GM18505 (cell line): ENCODE data around the gene MLPH.

Source experiments
- ATAC-seq: cut with Tn5 transposase; IDR thresholded peaks from one replicate; pipeline ENCODE4 v1.9.1; 2021; ENCODE audit not compliant: unreplicated experiment
- POLR2A ChIP-seq: IDR thresholded peaks from 4 replicates; pipeline ENCODE4 v1.6.1; 2011; ENCODE audit warnings: borderline replicate concordance; ENCODE audit not compliant: insufficient read depth, insufficient read length; ENCODE audit errors: extremely low read depth

The MLPH gene

GRCh38 chr2:237490009-237490711, 3.1 kb downstream of the MLPH start:
- no peak for ATAC-seq
- no peak for TF ChIP-seq POLR2A

DNA sequence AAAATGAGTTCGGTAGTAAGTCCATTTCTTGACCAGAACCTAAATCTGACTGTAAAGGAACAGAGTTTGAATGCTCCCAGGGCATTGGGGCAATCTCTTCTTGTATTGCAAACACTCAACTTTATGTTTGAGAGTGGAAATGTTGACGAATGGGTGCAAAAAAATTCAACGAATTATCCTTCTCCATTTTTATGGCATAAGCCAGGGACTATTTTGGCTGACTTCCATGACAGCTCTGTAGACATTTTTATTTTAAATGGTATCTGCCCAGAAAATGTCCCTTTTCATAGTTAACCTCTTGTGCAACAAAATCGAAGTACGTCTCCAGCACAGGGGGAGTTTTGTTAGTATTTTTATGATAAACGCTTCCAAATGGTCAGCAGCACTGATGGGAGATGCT, 3.7 kb downstream of the MLPH start:
- no peak for ATAC-seq

DNA sequence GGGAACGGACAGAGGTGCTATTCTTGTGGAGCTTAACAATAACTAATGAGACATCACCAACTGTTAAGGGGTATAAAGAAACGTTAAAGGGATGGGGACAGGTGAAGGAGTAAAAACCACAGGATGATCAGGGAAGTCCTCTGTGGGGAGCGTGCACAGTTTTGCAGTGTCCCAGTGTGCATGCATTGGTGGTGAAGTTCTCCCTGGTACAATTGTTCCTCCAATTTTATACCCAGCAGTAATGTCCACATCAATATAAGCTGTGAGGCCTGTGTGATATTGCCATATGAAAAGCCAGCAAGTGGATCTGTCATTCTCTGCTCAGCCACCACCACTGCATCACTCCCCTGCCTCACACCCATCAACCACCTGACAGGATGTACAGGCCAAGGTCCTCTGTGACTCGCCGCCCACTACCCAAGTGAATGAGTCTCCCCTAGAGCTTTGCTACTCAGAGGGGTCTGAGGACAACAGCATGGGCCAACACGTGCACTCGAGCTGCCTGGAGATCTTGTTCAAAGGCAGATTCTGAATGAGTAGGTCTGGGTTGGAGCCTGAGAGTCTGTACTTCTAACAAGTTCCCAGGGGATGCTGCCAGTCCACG, 4.6 kb downstream of the MLPH start:
- no peak for ATAC-seq
- TF ChIP-seq POLR2A = no peak

More for the DNA sequence above, 3.7 kb downstream of the MLPH start:
- no peak for TF ChIP-seq POLR2A

GRCh38 chr2:237492137-237492890, 5.3 kb downstream of the MLPH start:
- TF ChIP-seq POLR2A = no peak
- ATAC-seq = no peak

- no peak for ATAC-seq
- no peak for TF ChIP-seq POLR2A
These were observed 7.0 kb downstream of the MLPH start for GRCh38 chr2:237494066-237494465.

GRCh38 chr2:237495521-237496117, 8.6 kb downstream of the MLPH start:
- ATAC-seq = no peak
- TF ChIP-seq POLR2A = no peak

- TF ChIP-seq POLR2A = no peak
- ATAC-seq = no peak
These were observed 9.4 kb downstream of the MLPH start for GRCh38 chr2:237496428-237496827.

DNA sequence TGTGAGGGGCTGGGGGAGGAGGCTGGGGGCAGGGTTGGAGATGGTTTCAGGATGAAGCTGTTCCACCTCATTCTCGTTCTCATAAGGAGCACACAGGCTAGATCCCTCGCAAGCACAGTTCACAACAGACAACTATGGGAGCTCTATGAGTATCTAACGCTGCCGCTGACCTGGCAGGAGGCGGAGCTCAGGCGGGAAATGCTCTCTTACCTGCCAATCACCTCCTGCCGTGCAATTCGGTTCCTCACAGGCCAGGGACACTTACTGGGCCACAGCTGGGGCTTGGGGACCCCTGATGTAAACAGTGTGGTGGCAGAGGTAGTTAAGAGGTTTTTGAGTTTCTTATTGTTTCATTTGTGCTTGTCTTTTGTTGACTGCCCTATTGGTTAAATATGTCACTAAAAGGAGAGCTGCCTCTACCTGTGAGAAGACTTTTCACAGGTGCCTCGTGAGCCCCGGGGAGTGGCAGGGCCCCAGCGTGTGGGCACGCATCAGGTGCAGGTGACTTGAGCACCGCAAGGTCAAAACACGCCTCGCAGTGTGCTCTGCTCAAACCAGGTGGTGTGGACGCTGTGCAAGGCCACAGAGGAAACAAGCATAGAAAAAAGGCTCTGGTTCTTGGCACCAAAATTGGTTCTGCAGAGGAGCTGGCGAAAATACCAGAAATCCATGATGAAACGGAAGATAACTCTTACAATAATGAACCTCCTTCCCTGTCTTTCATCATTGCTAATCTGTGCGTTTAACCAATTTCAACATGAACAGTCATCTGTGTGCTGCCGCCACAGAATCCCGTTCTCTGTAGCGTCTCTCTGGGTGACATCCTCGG, 10.2 kb downstream of the MLPH start:
- ATAC-seq = no peak
- no peak for TF ChIP-seq POLR2A

DNA sequence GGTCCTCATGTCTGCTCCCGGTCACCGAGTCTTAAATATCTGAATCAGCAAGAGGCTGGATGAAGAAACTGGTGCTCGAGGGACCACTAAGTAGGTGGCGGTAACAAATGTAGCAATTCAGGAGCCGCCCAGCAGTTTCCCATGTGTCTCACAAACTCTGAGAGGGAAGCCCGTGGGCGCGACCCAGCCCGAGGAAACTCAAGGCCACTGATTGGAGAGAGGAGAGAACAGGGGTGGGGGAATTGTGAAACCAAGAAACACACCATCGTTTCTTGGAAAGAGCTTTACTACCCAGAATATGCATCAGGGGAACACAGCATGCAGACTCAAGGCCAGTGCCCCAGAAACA, 10.8 kb downstream of the MLPH start:
- no peak for TF ChIP-seq POLR2A
- no peak for ATAC-seq

DNA sequence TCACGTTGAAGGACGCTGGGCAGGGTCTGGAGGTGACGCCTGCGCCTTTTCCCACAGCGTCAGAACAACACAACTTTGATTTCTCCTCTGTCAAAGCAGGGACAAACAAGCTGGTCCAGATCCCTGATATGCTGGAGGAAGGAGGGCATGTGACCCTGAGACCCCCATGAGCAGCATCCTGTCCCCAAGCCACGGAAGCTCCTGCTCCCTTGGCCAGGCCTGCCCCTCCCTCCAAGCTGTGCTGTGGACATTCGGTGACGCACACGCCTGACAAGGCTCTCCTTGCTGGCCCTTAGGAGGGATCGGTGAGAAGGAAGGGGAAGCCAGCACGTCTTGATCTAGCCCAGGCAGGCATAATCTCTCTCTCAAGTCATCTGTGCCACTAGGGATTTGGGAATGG, 11.3 kb downstream of the MLPH start:
- no peak for TF ChIP-seq POLR2A
- no peak for ATAC-seq

- ATAC-seq = no peak
- TF ChIP-seq POLR2A = no peak
These were observed 13.8 kb downstream of the MLPH start for GRCh38 chr2:237500681-237501424.

DNA sequence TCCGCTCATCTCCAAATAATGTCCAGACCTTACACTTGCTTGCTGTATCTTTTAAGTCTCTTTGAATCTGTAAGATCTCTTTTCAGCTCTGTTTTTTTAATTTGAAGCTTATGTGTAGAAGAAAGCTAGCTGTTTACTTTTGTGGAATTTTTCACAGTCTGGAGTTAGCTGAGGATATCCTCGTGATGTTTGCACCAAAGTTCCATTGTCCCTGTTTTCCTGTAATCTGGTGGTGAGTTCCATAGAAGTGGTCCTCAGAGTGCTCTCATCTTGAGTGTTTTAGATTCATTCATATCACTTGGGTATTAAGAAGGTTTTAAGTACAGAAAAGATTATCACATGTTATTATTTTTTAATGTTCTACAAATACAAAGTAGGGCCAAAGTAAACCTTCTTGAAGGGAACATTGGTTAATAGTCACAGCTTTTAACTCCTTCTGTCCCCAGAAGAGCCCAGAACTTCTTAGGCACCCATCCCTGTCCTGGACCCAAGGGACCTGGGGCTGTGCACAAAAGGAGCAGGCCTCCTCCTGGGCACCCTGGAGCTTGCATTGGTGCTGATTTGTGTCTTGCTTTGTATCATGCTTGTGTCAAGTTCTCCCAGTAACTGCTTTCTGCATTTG, 15.0 kb downstream of the MLPH start:
- ATAC-seq = no peak
- no peak for TF ChIP-seq POLR2A

DNA sequence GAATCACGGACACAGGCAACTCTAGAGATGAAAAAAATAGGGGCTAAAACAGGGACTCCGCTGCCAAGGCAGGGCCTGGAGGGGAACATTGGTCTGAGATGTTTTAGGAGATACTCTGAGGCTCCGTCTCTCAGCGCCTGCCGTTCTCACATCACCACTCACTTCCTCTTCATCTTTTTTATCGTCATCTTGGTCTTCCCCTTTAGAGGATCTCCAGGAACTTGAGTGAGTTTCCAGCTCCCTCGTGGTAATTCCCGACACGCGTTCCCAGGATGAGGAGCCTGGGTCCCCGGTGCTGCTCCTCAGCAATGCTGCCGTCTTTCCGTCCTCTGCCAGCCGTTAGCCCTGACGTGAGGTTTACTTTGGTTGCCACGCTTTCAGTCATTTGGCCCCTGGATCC, 16.1 kb downstream of the MLPH start:
- no peak for TF ChIP-seq POLR2A
- no peak for ATAC-seq
